Upper lobe of left lung (tissue), 6 donors: ENCODE data around the gene MISP. TPM values are rescaled to one million over a fixed set of nuclear protein-coding genes. Genes with fewer than 3 reads are reported as not detected.
A peak's percentile ranks its signal among the peaks of the same experiment; 100 is the strongest.

Experiments
- ATAC-seq, 2 donors: fragments of 200-7000 bp; cut with Tn5 transposase; one replicate each; pipeline ENCODE4 v1.9.1; 2022; ENCODE audit warnings: mild to moderate bottlenecking in 2 of 2, moderate library complexity in 2 of 2; ENCODE audit not compliant: low FRiP score in 2 of 2
- DNase-seq, 2 donors: peaks; one replicate each; pipeline ENCODE4 v3.0.0-alpha.2; 2019 to 2020
- H3K27ac ChIP-seq, 4 donors: fragments of 200-600 bp; sonication (generic); one replicate each; pipeline ENCODE4 v1.5.1; 2016 to 2019
- H3K27me3 ChIP-seq, 4 donors: fragments of 200-600 bp; sonication (generic); one replicate each; pipeline ENCODE4 v1.5.1; 2017 to 2019
- H3K36me3 ChIP-seq, 4 donors: fragments of 200-600 bp; sonication (generic); one replicate each; pipeline ENCODE4 v1.5.1; 2016 to 2019
- H3K4me1 ChIP-seq, 4 donors: fragments of 200-600 bp; sonication (generic); one replicate each; pipeline ENCODE4 v1.5.1; 2018 to 2019
- H3K4me3 ChIP-seq, 4 donors: fragments of 200-600 bp; sonication (generic); one replicate each; pipeline ENCODE4 v1.5.1; 2017 to 2019; ENCODE audit warnings: mild to moderate bottlenecking in 2 of 4, moderate library complexity in 1 of 4
- H3K9me3 ChIP-seq, 4 donors: fragments of 200-600 bp; sonication (generic); one replicate each; pipeline ENCODE4 v1.5.1; 2018 to 2019
- EP300 ChIP-seq, 4 donors: sonication (generic); formaldehyde crosslinking; IDR thresholded peaks; one replicate each; pipeline ENCODE4 v1.5.1; 2017; ENCODE audit warnings: antibody characterized with exemption in 4 of 4, control low read depth in 2 of 4
- POLR2A ChIP-seq, 4 donors: fragments of 450-650 bp; IDR thresholded peaks; one replicate each; pipeline ENCODE4 v1.5.1; 2016 to 2017; ENCODE audit warnings: antibody characterized with exemption in 4 of 4, mild to moderate bottlenecking in 2 of 4
- POLR2AphosphoS5 ChIP-seq, 2 donors: sonication (generic); formaldehyde crosslinking; IDR thresholded peaks; one replicate each; pipeline ENCODE4 v1.5.1; 2017; ENCODE audit warnings: antibody characterized with exemption in 2 of 2
- WGBS, 2 donors: methylation state at CpG; one replicate each; pipeline ENCODE4 v1.1.5; 2017 to 2018; 5-methylcytosine and 5-hydroxymethylcytosine counted together
- total RNA-seq, 6 donors: library from RNA; depleted of rRNA in 4 of 6; stranded (reverse); fragments of >200 nt in 4 of 6; gene quantifications; one replicate each; pipeline versions ENCODE4 v1.1.0 to v1.2.1, GENCODE V29; 2016 to 2021
- TF ChIP-seq, protein P1 (sequence below), 6 experiments: fragments of 450-650 bp in 4 of 6; fragments of 200-600 bp in 2 of 6; sonication (generic) in 2 of 6; IDR thresholded peaks; one replicate each; pipeline ENCODE4 v1.5.1; 2016 to 2019; ENCODE audit warnings: antibody characterized with exemption in 6 of 6
- donor health status: DM: no; HTN: no; CAD: no; lungs with moderate emphysema.
- donor health status: DM: no; HTN: yes; CAD: no; lungs with severe emphysema.

Gene MISP
- total RNA-seq, 6 donors from 2014 or later = 22.5 to 51.5 (median 37.5) TPM

DNA sequence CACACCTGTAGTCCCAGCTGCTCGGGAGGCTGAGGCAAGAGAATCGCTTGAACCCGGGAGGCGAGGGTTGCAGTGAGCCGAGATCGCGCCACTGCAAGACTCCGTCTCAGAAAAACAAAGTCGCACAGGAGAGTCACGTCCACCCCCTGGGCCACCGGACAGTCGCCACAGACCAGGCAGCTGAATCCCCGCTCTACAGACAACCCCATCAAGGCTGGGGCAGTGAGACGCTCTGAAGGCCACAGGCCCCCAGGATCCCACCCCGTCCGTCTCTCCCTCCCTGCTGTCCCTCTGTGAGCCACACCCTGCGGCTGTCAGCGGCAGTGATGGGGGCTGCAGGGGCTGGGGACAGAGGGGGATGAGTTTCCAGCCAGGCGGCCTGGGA lies 30.9 kb downstream of the MISP start:
- H3K4me1 ChIP-seq = peaks cover 32 to 52% (median 41%) of the 10 kb centered on the region in 4 donors
- H3K27ac ChIP-seq = peak overlapping the region; percentile 79 to 87 (median 84)
- 82 to 89% methylated on average over 16 to 19 of the region's 19 CpGs for WGBS, 2 donors
- H3K4me3 ChIP-seq = peak overlapping the region; percentile 29 to 49 (median 40)
- H3K27me3 ChIP-seq = no peaks in the 10 kb centered on the region
- no peaks in the 10 kb centered on the region for H3K9me3 ChIP-seq
- no peaks in the 10 kb centered on the region for H3K36me3 ChIP-seq
- DNase-seq = no peak
- TF ChIP-seq POLR2AphosphoS5 (IDR thresholded peaks at IDR 0.05) = no peak
- no peak for TF ChIP-seq EP300 (IDR thresholded peaks at IDR 0.05)
- TF ChIP-seq POLR2A (IDR thresholded peaks at IDR 0.05) = no peak
- TF ChIP-seq, protein P1, sequence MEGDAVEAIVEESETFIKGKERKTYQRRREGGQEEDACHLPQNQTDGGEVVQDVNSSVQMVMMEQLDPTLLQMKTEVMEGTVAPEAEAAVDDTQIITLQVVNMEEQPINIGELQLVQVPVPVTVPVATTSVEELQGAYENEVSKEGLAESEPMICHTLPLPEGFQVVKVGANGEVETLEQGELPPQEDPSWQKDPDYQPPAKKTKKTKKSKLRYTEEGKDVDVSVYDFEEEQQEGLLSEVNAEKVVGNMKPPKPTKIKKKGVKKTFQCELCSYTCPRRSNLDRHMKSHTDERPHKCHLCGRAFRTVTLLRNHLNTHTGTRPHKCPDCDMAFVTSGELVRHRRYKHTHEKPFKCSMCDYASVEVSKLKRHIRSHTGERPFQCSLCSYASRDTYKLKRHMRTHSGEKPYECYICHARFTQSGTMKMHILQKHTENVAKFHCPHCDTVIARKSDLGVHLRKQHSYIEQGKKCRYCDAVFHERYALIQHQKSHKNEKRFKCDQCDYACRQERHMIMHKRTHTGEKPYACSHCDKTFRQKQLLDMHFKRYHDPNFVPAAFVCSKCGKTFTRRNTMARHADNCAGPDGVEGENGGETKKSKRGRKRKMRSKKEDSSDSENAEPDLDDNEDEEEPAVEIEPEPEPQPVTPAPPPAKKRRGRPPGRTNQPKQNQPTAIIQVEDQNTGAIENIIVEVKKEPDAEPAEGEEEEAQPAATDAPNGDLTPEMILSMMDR (IDR thresholded peaks at IDR 0.05) = no peak
- ATAC-seq = peak in 1 of 2 donors; percentile 16

DNA sequence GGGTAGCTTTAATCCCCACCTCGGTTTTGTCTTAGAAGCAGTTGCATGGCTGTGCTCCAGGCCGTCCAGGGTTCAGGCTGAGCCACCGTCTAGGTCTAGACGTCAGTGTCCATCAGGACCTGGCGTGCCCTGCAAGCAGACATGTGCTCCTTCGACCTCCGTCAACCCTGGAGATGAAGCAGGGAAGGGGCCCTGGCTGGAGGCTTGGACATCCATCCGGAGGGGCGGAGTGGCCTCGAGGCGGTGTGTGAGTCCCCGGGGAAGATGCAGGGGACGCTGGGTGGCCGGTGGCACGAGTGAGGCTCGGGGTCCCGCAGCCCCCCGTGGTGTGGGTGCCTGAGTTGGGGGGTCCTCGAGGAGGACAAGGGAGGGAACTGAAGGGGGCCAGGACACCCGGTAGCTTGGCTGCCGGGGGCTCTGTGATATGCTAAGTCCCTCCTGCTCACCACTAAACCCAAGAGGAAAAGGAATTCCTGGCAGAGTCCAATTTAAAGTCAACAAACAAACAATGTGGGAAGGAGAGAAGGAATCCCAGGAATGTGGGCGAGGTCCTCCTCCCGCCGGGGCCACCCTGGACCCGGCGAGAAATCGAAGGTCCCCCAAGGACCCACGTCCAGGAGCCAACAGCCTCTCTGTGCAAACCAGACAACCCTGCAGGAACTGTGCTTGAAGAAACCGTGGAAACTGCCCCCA lies 31.4 kb downstream of the MISP start:
- Histone ChIP-seq H3K4me3 (peak overlapping the region; percentile 29 to 49 (median 40)), H3K4me1 (peaks cover 32 to 52% (median 41%) of the 10 kb centered on the region in 4 donors), H3K36me3 (no peaks in the 10 kb centered on the region), H3K27ac (peak overlapping the region; percentile 79 to 87 (median 84)), H3K27me3 (no peaks in the 10 kb centered on the region), H3K9me3 (no peaks in the 10 kb centered on the region)
- ATAC-seq = peak; percentile 42 to 81
- no peak for TF ChIP-seq EP300 (IDR thresholded peaks at IDR 0.05)
- WGBS, 2 donors = 29 to 50% methylated on average over 24 to 28 of the region's 29 CpGs
- no peak for DNase-seq

DNA sequence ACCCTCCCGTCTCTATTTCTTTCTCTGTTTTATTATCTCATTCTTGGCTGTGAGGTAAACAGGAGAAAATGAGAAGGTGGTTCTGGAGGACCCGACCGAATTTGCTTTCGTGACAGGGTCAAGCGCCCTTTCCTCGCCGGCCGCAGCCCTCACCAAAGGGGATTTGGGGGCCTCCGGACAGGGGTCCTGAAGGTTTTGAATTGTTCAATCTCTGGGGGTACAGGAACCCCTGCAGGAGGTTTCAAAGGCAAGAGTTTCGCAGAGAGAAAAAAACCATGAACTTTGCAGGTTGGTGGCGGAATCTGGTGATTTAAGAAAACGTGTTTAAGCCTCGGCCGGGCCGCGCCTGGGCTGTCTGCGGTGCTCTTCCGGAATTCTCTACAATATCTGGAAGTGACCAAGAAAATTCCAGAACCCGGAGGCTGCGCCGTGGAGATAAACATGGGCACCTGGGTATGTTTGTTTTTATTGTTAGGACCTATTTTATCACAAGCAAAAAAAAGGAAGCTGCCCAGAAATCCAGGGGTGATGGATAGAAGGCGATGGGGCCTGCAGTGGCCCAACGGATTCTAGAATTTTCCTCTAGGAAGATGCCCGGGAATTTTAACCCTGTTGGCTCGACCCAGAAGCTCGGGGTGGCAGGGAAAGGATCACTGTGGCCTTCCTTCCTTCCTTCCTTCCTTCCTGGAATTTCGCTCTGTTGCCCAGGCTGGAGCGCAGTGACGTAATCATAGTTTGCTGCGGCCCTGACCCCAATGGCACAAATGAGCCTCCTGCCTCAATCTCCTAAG lies 32.2 kb downstream of the MISP start:
- no peaks in the 10 kb centered on the region for H3K36me3 ChIP-seq
- DNase-seq (no peak), ATAC-seq (peak in 1 of 2 donors; percentile 37)
- H3K4me1 ChIP-seq = peaks cover 32 to 54% (median 46%) of the 10 kb centered on the region in 4 donors
- H3K27ac ChIP-seq = peak overlapping the region; percentile 79 to 87 (median 84)
- H3K4me3 ChIP-seq = peak overlapping the region; percentile 29 to 49 (median 40)
- no peaks in the 10 kb centered on the region for H3K27me3 ChIP-seq
- 38 to 51% methylated on average over 30 of the region's 30 CpGs for WGBS, 2 donors
- no peaks in the 10 kb centered on the region for H3K9me3 ChIP-seq
- TF ChIP-seq, protein P1 (IDR thresholded peaks at IDR 0.05) = no peak
- TF ChIP-seq POLR2A (IDR thresholded peaks at IDR 0.05) = no peak
- TF ChIP-seq POLR2AphosphoS5 (IDR thresholded peaks at IDR 0.05) = peak in 1 of 2 donors; percentile 58
- TF ChIP-seq EP300 (IDR thresholded peaks at IDR 0.05) = peak in 1 of 4 donors; percentile 17

DNA sequence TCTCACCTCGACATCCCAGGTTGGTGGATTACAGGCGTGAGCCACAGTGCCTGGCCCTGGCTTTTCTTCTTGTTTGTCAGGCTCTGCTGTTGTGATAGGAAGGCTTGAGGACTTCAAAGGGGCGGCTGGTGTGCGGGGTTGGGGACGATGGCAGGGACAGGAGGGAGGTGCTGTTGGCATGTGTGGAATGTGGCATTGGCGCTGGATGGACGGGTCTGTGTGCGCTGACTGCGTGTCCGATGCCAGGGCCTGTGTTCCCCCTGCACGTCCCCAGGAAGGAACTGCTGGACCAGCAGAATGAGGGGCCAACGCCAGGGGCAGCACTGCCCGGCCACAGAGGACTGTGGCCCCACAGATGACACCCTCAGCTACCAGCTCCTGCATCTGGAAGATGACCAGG lies 33.6 kb downstream of the MISP start:
- 58 to 59% methylated on average over 13 of the region's 13 CpGs for WGBS, 2 donors
- H3K9me3 ChIP-seq = no peaks in the 10 kb centered on the region
- H3K36me3 ChIP-seq = no peaks in the 10 kb centered on the region
- peak overlapping the region in 3 of 4 donors; percentile 29 to 49 (median 45) for H3K4me3 ChIP-seq
- H3K27me3 ChIP-seq = no peaks in the 10 kb centered on the region
- H3K4me1 ChIP-seq = peaks cover 39 to 58% (median 54%) of the 10 kb centered on the region in 4 donors
- ATAC-seq (peak in 1 of 2 donors; percentile 54), DNase-seq (no peak)
- TF ChIP-seq POLR2A (IDR thresholded peaks at IDR 0.05) (no peak), EP300 (IDR thresholded peaks at IDR 0.05) (no peak), POLR2AphosphoS5 (IDR thresholded peaks at IDR 0.05) (no peak)
- TF ChIP-seq, protein P1 (IDR thresholded peaks at IDR 0.05) = no peak
- peak overlapping the region; percentile 79 to 87 (median 84) for H3K27ac ChIP-seq

DNA sequence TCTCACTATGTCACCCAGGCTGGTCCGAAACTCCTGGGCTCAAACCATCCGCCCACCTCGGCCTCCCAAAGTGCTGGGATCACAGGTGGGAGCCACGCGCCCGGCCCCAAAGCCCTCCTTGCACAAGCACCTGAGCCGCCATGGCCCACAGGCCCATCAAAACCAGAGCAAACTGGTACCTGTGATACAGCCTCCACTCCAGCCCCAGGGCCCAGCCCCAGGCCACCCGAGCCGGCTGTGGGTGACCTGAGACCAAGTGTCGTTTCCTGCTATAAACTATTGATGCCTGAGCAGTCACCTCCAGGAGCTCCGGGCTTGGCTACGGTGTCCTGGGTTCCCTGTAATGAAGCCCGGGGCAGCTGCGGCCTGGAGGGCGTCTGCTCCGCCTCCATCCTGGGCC lies 36.6 kb downstream of the MISP start:
- DNase-seq (peak in 1 of 2 donors; percentile 68), ATAC-seq (no peak)
- no peaks in the 10 kb centered on the region for H3K9me3 ChIP-seq
- peaks cover 49 to 64% (median 57%) of the 10 kb centered on the region in 4 donors for H3K4me1 ChIP-seq
- peak overlapping the region; percentile 36 to 81 (median 62) for H3K27ac ChIP-seq
- WGBS, 2 donors = 81 to 84% methylated on average over 15 to 16 of the region's 16 CpGs
- no peaks in the 10 kb centered on the region for H3K36me3 ChIP-seq
- H3K27me3 ChIP-seq = no peaks in the 10 kb centered on the region
- H3K4me3 ChIP-seq = no peak overlapping the region
- TF ChIP-seq, protein P1 (IDR thresholded peaks at IDR 0.05) = no peak
- TF ChIP-seq POLR2A (IDR thresholded peaks at IDR 0.05) (no peak), EP300 (IDR thresholded peaks at IDR 0.05) (no peak), POLR2AphosphoS5 (IDR thresholded peaks at IDR 0.05) (no peak)
